Ureter (tissue), 1 donor: Measurements from ENCODE around the gene DAZL. TPM values are rescaled to one million over a fixed set of nuclear protein-coding genes. Genes with fewer than 3 reads are reported as not detected.

Experiments used
- DNase-seq: peaks from one replicate; pipeline ENCODE4 v3.0.0-alpha.2; 2020; ENCODE audit warnings: low spot score
- total RNA-seq: library from RNA; stranded (reverse); gene quantifications from one replicate; pipeline ENCODE4 v1.2.4, GENCODE V29; 2023
- donor health status: DM: yes; HTN: yes; CAD: no.

Gene DAZL
- total RNA-seq, 1 donor from 2014 or later = not detected

DNA sequence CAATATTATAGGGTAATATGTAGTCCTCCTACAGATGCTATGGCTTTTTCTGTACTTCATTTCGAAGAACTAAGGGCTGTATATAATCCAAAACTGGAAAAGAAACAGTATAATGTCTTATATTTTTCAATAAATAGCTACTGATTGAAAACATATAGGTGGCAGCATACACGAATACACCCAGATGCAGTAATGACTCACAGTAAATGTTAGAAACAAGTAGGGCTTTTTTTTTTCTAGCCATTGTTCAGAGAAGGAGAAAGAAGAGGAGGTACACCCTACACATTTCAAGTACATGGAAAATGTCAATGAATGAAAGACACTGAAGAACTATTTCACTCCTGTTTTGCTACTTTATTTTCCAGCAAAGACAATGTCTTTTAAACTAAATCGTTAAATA lies 9.4 kb downstream of the DAZL start:
- no peak for DNase-seq

DNA sequence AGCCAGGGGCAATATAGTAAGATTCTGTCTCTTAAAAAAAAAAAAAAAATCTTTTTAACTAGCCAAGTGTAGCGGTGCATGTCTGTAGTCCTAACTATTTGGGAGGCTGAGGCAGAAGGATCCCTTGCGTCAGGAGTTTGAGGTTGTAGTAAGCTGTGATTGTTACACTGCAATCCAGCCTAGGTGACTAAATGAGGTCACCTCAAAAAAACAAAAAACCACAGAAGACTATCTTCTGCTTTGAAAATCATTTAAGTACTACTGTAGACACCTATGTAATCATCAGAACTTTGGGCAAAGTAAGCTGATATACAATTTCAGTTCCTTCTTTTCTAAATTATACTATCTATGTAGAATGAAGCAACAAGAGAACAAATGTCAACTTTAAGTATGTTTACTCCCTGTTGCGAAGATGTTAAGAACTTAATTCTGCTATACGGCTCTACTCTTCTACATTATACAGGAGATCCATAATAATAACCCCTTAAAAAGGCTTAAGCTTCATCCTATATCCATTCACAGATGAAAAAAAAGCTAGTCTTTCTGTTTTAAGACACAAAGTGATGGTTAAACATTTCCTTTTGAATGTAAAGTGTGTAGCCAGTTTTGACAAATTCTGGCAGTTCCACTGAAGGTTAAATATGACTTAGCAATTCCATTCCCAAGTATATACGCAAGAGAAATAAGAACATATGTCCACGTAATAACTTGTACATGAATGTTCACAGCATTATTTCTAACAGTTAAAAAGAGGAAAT lies 15.2 kb downstream of the DAZL start:
- no peak for DNase-seq

DNA sequence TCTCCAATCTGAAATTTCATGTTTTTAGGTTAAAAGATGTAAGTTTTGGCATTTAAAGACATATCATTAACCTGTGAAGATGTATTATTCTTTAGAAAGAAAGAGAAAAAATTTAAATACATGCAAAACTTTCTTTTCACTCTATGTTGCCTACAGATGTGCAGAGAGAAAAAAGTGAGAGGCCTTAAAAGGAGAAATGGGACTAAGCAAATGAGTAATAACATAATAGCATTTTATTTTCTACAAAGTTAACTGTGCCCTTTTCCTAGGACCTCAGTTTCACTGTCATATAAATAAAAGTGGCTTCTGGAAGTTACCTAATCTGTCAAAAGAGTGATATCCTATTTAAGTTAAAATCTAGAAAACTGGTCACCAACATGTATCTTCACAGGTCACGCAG lies 16.1 kb downstream of the DAZL start:
- no peak for DNase-seq

DNA sequence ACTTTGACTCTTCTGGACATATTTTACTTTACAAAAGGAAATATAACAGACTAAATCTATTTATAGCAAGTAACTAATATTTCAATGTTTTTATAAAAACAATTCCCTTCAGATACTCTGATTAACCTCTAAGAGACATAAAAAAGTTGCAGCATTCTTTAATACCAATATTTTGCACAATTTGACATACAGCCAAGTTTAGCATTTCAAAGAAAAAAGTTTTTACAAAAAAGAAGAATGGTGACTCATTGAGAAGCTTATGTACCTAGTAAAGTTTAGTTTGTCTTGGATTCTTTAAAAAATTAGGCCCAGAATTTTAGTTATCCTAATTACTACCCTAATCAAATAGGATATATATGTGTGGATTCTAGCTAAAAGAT lies 17.6 kb downstream of the DAZL start:
- DNase-seq = no peak

DNA sequence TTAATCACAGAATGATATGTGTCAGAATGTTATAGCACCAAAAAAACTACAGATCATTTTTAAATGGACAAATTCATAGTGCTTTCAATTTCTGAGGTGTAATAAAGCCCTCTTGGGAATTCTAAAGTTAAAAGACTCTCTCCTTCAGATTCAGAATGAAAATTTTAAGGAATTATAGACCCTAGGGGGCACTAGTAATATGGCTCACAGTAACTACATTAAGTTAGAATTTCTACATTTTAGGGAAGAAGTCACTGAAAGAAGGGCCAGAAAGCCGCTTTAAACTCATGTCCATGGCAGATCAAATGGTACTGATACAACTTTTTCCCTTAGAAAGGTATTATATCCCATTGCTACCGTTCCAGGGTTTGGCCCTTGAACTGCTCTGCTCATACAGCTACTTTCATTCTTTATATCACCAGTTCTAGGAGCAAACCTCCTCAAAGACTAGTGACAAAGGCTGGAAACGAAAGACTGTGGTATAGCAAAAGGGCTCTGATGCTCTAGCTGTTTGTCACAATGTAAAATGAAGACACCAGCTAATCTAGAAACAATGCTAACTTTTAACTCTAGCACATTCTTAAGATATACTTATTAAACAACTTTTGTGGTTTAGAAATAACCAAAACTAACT lies 18.1 kb downstream of the DAZL start:
- no peak for DNase-seq

DNA sequence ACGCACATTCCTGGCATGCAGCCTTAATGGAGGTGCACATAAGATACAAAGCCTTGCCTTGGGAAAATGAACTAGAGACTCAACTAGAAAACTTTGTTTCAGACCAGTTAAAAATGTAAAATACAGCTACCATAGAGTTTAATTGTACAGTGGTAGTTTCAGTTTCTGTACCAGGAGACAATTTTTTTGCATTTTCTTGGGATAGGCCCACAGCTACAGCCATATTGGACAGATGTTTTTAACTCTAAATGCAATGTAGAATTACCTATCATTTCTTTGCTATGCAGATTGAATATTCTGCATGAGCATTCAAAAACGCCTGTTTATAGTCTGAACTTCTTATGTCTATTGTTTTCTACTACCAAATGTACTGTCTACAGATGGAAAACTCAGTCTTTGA lies 20.3 kb downstream of the DAZL start:
- no peak for DNase-seq

DNA sequence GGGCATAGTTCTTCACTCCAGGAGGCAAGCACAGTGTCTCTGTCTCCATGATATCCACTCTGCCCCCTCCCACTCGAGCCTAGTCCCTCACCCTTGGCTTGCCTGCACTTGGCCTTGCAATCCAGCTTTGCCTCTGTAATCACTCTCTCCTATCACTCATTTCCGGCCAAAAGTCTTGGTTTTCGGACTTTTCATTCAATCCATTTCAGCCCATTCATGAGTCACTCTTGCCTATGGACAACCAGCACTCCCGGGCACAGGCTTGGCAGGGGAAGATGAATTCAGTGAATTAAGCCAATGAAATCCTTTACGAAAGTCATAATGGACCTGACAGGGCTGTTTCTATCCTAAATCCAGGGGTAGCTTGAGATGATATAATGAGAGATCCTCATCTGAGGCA lies 21.7 kb downstream of the DAZL start:
- DNase-seq = no peak

DNA sequence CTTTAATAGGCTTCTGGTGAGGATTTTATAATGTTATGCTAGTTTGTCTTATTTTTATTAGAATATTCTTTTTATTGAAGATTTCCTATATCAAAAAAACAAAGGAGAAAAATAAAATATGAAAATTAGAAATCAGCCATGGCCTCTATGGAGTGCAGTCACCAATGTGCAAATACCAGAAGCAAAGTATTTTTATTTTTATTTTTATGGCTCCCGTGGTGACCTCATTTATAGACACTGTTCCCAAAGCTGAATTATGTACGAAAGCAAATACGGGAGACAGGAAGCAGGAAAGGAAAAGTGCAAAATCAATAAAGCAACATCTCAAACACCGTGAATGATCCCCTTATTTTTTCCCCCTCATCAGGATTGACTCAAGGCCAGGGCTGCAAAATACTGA lies 35.1 kb downstream of the DAZL start:
- DNase-seq = no peak

DNA sequence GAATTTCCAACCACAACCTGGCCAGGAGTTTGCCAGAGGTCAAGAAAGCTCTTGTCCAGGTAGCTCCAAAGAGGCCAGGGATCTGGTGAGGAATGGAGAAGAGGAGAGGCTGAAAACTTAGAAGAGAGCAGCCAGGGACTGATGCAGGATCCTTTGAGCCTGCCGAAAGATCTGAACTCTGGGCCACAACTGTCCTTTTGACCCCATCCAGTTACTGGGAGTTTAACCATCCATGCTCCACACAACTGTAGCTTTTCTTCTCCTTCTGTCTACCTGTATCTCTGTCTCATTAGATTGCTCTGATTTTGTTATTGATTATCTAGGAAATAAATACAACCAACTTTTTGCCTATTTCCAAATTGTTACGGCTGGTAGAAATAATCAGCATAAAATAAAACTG lies 36.7 kb downstream of the DAZL start:
- no peak for DNase-seq

DNA sequence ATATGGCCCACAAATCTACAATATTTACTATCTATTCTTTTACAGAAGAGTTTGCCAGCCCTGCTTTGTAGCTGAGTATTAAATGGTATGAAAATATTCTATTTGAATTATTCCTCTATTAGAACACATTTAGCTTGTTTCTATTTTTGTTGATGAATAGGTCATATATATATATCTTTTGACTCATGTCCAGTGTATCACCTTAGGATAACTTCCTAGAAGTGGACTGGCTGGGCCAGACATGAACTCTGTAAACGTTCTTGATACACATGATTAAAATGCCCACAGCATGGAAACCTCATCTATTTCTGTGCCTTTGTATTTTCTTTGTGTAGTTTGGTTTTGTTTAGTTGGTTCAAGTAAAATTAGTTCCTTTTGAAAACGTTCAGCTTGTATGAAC lies 37.1 kb downstream of the DAZL start:
- DNase-seq = no peak

DNA sequence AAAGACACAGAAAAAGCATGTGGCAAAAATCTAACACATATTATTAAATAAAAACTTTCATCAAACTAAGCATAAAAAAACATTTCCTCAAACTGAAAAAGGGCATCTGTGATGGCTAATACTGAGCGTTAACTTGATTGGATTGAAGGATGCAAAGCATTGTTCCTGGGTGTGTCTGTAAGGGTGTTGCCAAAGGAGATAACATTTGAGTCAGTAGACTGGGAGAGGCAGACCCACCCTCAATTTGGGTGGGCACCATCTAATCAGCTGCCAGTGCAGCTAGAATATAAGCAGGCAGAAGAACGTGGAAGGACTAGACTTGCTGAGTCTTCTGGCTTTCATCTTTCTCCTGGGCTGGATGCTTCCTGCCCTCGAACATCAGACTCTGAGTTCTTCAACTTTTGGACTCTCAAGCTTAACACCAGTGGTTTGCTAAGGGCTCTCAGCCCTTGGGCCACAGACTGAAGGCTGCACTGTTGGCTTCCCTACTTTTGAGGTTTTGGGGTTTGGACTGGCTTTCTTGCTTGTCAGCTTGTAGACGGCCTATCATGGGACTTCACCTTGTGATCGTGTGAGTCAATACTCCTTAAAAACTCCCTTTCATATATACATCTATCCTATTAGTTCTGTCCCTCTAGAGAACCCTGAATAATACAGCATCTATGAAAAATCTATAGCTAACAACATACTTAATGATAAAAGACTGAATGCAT lies 45.4 kb downstream of the DAZL start:
- no peak for DNase-seq

DNA sequence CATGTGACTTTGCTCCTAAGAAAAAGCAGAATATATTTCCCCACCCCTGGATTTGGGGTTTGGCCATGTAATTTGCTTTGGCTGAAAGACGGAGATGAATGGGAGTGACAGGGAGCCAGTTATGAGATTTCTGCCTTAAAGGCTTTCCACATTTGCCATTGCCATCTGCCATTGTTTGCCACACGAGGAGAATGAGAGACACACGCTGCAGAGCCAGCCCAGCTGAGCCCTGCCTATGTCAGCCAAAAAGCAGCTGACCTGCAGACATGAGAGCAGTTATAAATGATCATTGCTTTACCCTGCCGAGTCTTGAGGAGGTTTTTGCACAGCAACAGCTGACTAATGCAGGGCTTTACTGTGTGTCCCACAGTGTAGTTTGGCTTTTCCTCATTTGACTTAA lies 51.1 kb downstream of the DAZL start:
- DNase-seq = no peak

DNA sequence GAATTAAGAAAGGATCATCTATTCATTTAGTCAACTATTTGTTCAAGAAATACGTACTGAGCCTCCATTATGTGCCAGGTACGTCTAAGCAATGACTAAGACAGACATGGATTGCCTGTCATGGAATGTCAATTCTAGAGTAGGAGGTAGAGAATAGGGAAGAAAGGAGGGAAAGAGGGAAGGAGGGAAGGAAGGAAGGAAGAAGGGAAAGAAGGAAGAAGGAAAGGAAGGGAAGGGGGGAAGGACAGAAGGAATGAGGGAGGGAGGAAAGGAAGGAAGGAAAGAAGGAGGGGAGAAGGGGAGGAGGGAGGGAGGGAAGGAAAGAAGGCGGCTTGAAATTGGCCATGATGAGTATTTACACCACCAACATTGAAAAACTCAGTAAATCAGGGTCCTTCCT lies 52.5 kb downstream of the DAZL start:
- DNase-seq = no peak

DNA sequence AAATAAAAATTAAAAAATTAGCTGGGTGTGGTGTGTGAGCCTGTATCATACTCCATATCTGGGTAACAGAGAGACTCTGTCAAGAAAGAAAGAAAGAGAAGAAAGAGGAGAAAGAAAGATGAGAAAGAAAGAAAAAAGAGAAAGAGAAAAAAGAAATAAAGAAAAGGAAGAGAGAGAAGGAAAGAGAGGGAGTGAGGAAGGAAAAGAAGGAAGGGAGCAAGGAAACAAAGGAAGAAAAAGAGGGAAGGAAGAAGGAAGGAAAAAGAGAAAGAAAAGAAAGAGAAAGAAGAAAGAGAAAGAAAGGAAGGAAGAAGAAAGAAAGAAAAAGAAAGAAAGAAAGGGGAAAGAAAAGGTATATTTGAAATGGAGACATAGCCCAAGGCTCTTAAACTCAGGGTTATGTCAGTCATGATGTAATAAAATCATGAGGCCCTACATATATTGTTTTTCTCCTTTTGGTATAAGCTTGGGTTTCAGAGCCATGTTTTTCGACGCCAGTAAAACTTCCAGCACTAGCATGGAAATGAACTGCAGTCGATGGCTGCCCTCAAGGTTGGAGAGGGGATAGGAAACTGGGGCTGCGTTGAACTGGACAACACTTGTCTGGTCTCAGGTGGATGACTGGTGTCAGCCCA lies 53.8 kb downstream of the DAZL start:
- DNase-seq = no peak

DNA sequence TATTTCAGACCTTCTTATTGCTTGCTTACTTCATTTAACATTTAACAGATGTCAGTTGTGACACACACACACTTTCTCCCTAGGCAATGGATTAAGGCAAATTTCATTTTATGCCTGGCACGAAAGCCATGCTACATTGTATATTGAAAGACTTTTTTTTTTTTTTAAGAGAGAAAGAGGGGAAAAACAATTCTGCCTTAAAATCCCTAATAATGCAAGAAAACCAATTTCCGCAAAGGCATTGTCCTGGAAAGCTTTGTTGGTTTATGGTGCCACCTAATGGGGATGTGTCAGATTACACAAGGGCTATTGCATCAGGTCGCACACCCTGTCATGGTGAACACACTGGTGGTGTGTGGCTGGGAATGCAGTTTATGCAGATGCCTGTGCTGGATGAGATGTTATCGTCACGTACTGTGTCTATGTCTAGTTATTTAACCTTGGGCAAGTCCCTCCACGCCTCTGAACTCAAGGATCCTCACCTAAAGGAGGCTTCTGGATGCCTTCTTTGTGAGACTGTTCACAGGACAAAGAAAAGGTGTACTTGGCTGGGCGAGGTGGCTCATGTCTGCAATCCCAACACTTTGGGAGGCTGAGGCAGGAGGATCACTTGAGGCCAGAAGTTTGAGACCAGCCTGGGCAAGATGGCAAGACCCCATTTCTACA lies 54.4 kb downstream of the DAZL start:
- peak; percentile 84 for DNase-seq

DNA sequence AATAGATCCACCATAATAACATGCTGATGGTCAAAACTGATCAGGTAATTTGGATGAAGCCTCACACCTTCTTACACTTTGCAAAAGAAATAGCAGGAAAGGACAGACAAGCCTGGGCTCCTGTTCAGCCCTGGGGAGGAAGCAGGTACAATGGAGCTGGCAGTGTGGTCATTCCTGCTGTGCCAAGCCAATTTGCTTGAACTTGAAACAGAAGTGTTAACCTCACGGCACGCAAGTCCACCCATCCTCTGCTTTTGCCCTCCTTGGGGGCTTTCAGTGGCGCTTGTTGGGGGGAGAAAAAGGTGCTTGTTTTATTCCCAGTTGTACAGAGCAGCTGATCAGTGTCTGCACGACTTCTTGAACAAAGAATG lies 54.9 kb downstream of the DAZL start:
- DNase-seq = no peak

DNA sequence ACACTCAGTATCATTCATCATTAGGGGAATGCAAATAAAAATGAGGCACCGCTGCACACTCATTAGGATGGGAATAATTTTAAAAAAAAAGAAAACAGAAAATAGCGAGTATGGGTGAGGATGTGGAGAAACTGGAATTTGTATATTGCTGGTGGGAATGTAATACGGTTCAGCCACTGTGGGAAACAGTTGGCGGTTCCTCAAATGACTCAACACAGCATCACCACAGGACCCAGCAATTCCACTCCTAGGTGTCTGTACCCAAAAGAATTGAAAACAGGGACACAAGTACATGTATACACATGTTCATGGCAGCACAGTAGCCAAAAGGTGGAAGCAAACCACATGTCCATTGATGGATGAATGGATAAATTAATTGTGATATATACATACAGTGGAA lies 56.5 kb downstream of the DAZL start:
- no peak for DNase-seq

DNA sequence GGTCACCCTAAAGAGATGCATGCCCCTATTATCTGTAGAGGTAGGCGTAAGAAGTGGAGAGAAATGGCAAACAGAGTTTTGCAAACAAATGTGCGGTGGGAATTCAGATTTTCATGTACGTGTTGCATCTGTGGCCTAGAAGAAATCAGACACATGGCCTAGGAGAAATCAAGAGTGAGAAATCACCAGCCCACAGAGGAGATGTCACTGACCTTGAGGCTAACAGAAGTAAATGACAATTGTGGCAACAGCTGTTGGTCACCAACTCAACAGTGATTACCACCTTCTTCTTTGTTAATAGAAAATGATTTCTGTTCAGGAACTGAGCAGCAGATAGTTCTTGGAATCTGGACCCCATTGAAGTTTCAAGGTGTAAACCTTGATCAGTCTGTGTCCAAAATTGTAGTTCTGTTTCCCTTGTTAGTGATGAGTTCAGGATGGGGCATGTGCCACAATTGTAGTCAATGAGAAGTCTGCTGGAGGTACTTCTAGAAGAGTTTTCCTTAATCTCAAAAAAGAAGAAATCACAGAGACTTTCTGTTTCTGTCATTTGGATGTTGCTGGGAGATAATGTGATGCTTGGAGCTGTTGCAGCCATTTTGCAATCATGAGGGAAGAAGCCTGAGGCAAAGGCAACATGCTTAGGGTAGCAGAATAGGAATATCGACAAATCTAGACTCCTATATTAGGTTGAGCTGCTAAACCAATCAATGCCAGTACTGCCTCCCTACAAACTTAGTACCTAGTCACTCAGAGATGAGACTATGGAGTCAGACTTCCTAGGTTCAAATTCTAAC lies 57.5 kb downstream of the DAZL start:
- no peak for DNase-seq

DNA sequence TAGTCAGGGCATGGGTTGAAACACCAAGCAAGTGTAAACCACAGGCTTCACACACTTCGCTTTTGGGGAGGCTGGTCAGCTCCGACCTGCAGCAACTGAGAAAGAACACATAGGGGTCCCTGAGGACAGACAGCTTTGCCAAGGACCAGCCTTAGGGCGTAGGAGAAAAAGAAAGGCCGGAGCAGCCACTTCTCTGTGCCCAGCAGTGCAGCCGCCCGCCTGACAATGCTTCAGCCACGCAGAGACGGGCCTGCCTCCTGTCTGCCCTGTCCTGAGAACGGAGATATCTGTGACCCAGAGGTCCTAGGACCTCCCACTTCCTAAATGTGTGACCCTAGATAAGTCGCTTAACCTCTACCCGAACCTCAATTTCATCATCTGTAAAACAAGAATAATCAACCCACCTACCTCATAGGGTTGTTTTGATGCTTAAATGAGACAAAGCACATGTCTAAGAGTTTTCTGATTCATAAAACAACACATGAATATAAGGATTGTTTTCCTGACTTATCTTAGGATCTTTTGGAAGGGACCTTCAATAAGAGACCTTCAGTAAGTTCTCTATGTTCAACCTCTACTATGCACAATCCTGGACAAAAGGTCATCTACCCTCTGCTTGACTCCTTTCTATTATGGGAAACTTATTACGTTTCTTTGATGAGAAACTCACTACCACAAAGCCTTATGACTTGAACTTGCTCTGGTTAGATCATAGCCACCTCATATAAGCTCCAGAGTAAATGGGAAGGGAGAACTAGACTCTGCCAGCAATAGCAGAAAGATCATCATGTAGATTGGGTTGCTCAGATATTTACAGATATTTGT lies 58.8 kb downstream of the DAZL start:
- DNase-seq = no peak

DNA sequence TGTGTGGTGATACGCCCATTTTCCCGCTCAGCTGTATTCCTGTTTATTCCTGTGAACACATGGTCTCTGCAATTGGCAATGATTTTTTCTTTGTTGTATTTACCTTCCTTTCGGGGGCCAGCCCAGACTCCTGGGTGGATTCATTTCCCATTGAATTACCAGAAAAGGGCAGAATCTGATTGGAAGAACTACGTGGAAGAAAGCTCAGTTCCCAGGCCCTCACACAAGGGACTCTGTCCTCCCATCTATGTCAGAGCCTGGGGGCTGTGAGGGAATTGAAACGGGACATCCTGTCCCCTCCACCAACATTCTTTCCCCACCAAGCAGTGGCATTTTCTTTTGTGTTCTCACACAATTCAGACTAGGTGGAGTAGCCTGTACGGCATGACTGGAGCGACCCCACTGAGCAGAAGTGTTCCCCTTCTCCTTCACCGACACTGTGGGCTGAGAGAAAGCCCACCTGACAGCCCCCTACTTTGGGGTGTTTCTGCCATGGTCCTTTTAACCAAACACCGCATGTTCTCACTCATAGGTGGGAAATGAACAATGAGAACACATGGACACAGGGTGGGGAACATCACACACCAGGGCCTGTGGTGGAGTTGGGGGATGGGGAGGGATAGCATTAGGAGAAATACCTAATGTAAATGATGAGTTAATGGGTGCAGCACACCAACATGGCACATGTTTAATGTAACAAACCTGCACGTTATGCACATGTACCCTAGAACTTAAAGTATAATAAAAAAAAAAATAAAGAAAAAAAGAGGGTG lies 59.6 kb downstream of the DAZL start:
- no peak for DNase-seq
